Testis (tissue), 2 donors: ENCODE measurements around the gene ARF6.

ENCODE experiments used
- POLR2A ChIP-seq: fragments of 450-650 bp; IDR thresholded peaks from one replicate; pipeline ENCODE4 v1.6.1; 2017; ENCODE audit warnings: antibody characterized with exemption, mild to moderate bottlenecking, moderate library complexity
- TF ChIP-seq, protein P1 (sequence below), 3 experiments: fragments of 450-650 bp in 2 of 3; fragments of 200-600 bp in 1 of 3; sonication (generic) in 1 of 3; IDR thresholded peaks; one replicate each; pipeline ENCODE4 v1.5.1; 2016 to 2019; ENCODE audit warnings: antibody characterized with exemption in 3 of 3, mild to moderate bottlenecking in 2 of 3, moderate library complexity in 1 of 3

DNA sequence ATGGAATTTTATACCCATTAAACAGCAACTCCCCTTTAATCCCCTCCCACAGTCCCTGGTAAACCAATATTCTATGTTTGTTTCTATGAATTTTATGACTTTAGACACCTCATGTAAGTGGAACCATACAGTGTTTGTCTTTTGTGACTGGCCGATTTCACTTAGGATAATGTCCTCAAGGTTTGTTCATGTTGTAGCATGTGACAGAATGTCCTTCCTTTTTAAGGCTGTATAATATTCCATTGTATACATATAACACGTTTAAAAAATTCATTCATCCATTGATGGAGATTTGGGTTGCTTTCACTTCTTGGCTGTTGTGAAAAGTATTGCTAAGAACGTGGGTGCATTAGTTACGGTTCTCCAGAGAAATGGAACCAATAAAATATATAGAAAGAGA, 40.2 kb downstream of the ARF6 start:
- TF ChIP-seq, protein P1, sequence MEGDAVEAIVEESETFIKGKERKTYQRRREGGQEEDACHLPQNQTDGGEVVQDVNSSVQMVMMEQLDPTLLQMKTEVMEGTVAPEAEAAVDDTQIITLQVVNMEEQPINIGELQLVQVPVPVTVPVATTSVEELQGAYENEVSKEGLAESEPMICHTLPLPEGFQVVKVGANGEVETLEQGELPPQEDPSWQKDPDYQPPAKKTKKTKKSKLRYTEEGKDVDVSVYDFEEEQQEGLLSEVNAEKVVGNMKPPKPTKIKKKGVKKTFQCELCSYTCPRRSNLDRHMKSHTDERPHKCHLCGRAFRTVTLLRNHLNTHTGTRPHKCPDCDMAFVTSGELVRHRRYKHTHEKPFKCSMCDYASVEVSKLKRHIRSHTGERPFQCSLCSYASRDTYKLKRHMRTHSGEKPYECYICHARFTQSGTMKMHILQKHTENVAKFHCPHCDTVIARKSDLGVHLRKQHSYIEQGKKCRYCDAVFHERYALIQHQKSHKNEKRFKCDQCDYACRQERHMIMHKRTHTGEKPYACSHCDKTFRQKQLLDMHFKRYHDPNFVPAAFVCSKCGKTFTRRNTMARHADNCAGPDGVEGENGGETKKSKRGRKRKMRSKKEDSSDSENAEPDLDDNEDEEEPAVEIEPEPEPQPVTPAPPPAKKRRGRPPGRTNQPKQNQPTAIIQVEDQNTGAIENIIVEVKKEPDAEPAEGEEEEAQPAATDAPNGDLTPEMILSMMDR (IDR thresholded peaks at IDR 0.05), result no peak
- TF ChIP-seq POLR2A, result no peak
